IPS-18a (cell line): ENCODE results near the gene RASSF6.
"Not testable (repeated sequence)": the region's sequence is repeated elsewhere in the genome, so short reads cannot be mapped to it uniquely, and the experiment has no call there.

Experiments used
- H3K27ac ChIP-seq: one replicate; pipeline ENCODE4 v1.5.1; 2013; ENCODE audit warnings: low read length
- H3K27me3 ChIP-seq: one replicate; pipeline ENCODE4 v1.6.1; 2013; ENCODE audit warnings: mild to moderate bottlenecking, low read length; ENCODE audit not compliant: control insufficient read depth, insufficient read depth
- H3K36me3 ChIP-seq: one replicate; pipeline ENCODE4 v1.6.1; 2013; ENCODE audit warnings: low read depth, low read length; ENCODE audit not compliant: control insufficient read depth
- H3K4me1 ChIP-seq: one replicate; pipeline ENCODE4 v1.6.1; 2013; ENCODE audit warnings: low read depth, low read length; ENCODE audit not compliant: control insufficient read depth
- H3K4me3 ChIP-seq: one replicate; pipeline ENCODE4 v1.5.1; 2013; ENCODE audit warnings: low read length
- H3K9ac ChIP-seq: one replicate; pipeline ENCODE4 v1.6.1; 2013; ENCODE audit warnings: mild to moderate bottlenecking, low read length, moderate library complexity
- H3K9me3 ChIP-seq: one replicate; pipeline ENCODE4 v1.6.1; 2013; ENCODE audit warnings: low read depth, low read length; ENCODE audit not compliant: control insufficient read depth

The RASSF6 gene

DNA sequence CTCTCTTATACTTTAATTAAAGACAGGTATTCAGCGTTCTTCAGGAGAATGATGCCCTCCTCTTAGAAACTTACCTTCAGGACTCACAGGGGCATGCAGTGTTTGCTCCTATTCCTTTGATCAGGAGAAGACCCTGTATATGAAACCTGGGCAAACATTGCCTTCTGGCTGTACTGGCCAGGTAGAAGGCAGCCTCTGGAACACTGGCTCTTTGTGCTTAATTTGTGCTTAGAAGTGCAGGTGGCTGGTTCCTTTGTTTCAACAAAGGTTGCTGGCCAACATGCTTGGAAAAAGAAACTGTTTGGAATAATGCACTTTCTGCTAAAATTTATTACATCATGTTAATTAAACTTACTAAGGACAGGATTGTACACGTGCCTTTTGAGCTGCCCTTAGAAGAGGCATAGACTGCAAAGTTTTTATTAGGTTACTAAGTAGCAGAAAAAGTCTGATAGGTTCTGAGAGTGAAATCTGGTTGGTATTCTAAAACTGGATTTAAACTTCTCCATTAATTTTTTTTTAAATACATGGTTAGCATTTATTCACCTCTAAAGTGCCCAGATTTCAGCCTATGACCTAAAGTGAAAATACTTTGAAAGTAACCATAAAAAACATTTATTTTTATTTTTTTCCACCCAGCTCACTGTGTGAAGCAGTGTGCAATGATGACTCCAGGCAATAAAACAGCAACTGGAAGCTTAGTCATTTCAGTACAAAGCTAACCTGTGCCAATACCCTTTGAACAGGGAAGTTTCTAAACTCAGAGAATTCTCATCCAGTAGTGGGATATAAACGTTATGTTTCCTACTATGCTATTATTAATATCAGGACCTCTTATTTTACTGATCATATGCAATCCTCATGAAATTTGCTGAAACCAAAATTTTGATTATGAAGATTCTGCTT is 11.3 kb downstream of the RASSF6 start:
- H3K9me3 ChIP-seq = no peaks in the 10 kb centered on the region
- H3K4me1 ChIP-seq = no peaks in the 10 kb centered on the region
- H3K4me3 ChIP-seq = no peak overlapping the region
- no peaks in the 10 kb centered on the region for H3K36me3 ChIP-seq
- no peak overlapping the region for H3K27ac ChIP-seq
- H3K27me3 ChIP-seq = no peaks in the 10 kb centered on the region
- no peak overlapping the region for H3K9ac ChIP-seq

DNA sequence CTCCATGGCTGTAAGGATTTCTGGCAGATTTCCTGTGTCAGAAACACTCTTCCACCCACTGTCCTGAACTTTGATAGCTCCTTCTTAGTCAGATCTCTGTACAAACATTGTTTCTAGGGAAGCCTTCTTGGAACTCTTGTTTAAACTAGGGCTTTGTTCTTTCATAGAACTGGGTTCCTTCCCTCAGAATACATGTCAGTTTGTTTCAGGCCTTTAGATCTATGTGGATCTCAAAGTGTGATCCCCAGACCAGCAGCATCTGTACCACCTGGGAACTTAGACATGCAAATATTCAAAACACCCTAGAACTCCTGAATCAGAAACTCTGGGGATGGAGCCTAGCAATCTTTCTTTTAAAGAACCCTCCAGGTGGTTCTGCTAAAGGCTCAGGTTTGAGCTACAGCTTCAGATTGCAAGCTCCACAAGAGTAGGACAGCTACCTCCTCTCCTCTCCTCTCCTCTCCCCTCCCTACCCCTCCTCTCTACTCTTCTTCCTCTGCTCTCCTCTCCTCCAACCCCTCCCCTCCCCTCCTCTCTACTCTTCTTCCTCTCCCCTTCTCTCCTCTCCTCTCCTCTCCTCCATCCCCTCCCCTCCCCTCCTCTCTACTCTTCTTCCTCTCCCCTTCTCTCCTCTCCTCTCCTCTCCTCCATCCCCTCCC is 12.7 kb downstream of the RASSF6 start:
- no peak overlapping the region for H3K27ac ChIP-seq
- no peaks in the 10 kb centered on the region for H3K9me3 ChIP-seq
- H3K4me3 ChIP-seq = no peak overlapping the region
- H3K4me1 ChIP-seq = no peaks in the 10 kb centered on the region
- no peaks in the 10 kb centered on the region for H3K27me3 ChIP-seq
- H3K9ac ChIP-seq = no peak overlapping the region
- no peaks in the 10 kb centered on the region for H3K36me3 ChIP-seq

DNA sequence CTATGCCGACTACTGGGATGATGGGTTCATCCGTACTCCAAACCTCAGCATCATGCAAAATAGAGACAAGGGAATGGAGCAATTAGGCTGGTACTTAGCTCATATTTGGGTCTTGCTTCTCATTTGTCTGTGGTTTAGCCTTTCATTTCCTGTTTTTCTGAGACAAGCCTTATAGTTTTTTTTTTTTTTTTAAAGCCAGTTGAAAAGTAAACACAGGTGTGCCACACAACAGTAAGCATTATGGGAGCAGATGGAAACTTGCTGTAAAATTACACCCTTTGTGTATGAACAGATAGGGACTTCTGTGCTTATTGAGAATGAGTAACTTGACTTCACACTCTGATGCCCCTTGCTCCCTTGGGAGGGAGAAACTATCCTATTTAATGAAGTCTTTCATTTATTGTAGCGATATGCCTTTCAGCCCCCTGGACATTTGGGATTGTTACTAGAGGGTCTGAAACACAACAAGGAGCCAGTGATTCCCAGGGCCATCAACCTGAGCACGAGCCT is 13.7 kb downstream of the RASSF6 start:
- Histone ChIP-seq H3K36me3 (no peaks in the 10 kb centered on the region), H3K27ac (no peak overlapping the region), H3K4me3 (no peak overlapping the region)

DNA sequence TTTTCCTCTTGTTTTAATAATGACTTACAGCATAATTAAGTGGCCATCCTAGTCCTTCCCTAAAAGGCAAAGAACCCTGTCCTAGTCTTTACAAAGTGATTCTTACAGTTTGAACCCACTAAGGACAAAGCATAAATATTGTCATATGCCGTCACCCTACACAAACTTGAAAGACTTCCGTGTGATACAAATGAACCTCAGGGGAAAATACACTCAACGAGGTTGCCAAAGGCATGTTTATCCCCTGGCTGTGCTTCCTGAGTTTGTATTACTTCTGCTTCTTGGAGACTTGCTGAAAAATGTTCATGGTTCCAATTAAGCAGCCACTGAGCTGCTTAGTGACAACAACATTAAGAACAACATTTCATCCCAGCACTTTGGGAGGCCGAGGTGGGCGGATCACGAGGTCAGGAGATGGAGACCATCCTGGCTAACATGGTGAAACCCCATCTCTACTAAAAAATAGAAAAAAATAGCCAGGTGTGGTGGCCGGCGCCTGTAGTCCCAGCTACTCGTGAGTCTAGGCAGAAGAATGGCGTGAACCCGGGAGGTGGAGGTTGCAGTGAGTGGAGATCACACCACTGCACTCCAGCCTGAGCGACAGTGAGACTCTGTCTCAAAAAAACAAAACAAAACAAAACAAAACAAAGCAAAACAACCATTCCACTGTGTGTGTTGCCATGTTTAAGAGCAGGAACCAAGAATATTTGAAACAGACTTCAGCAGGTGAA is 16.2 kb downstream of the RASSF6 start:
- Histone ChIP-seq H3K4me1 (peaks cover 10% of the 10 kb centered on the region), H3K9ac (no peak overlapping the region), H3K36me3 (no peaks in the 10 kb centered on the region), H3K9me3 (no peaks in the 10 kb centered on the region), H3K4me3 (no peak overlapping the region), H3K27ac (no peak overlapping the region), H3K27me3 (no peaks in the 10 kb centered on the region)

More for the DNA sequence above, 13.7 kb downstream of the RASSF6 start:
- Histone ChIP-seq H3K9me3 (no peaks in the 10 kb centered on the region), H3K9ac (no peak overlapping the region), H3K27me3 (no peaks in the 10 kb centered on the region), H3K4me1 (no peaks in the 10 kb centered on the region)

DNA sequence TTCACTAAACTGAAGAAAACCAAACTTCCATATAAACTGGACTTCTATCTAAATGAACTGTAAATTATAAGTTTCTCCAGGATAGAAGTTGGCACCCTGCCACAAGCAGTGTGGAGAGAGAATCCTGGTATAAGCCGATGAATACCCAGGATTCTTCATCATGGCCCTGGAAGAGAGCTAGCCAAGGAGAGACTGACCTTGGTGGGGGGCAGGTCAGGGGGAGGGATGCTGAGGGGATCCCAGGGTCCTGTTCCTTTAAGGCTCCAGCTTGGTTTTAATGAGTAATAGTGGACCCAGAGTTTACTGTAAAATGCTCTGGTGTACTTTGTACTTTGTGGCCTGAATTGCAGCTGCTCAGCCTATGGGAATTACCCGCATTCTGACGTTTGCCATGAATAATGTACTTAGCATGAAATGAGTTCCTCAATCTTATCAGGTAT is 16.9 kb downstream of the RASSF6 start:
- no peaks in the 10 kb centered on the region for H3K9me3 ChIP-seq
- peaks cover 12% of the 10 kb centered on the region for H3K4me1 ChIP-seq
- H3K4me3 ChIP-seq = no peak overlapping the region
- H3K27ac ChIP-seq = no peak overlapping the region
- H3K9ac ChIP-seq = no peak overlapping the region
- no peaks in the 10 kb centered on the region for H3K36me3 ChIP-seq
- H3K27me3 ChIP-seq = no peaks in the 10 kb centered on the region

DNA sequence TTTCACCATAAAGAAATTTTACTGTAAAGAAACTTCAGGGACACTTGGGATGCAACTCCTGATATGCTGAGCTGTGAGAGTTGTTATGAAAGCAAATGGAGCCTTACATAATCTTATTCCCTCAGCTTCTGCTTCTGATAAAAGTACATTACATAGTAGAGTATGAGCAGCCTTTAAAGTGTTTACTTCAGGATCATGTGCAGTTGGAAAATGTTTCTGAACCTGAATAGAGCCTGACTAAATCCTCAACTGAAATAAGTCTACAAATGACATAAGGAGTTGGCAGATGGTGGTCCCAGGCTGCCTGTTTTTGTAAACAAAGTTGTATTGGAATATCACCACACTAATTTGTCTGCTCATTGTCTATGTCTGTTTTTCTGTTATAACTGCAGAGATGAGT is 19.3 kb downstream of the RASSF6 start:
- no peaks in the 10 kb centered on the region for H3K36me3 ChIP-seq
- H3K27me3 ChIP-seq = no peaks in the 10 kb centered on the region
- no peaks in the 10 kb centered on the region for H3K9me3 ChIP-seq
- H3K27ac ChIP-seq = no peak overlapping the region
- no peak overlapping the region for H3K9ac ChIP-seq
- no peak overlapping the region for H3K4me3 ChIP-seq
- H3K4me1 ChIP-seq = peaks cover 12% of the 10 kb centered on the region

DNA sequence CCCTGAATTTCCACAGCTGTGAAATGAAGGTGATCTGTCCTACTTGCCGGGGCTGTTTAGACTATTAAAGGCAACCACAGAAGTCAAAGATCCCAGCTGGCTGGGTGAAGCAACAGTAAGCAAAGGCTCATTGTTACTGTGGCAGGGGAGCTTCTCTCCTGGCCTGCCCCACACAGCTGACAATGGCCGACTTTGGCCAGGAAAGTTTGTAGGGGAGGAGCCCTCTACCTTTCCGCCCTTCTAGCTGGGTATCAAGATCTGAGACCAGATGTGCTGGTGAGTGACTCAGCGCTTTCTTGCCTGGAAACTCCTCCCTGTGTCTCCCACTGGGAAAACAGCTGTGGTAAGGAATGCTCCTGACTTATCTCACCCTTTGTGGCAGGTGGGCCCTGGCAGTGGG is 21.1 kb downstream of the RASSF6 start:
- Histone ChIP-seq H3K27me3 (no peaks in the 10 kb centered on the region), H3K36me3 (no peaks in the 10 kb centered on the region), H3K4me1 (peaks cover 12% of the 10 kb centered on the region), H3K4me3 (no peak overlapping the region), H3K9ac (no peak overlapping the region), H3K9me3 (no peaks in the 10 kb centered on the region), H3K27ac (peak overlapping the region; percentile 18)

DNA sequence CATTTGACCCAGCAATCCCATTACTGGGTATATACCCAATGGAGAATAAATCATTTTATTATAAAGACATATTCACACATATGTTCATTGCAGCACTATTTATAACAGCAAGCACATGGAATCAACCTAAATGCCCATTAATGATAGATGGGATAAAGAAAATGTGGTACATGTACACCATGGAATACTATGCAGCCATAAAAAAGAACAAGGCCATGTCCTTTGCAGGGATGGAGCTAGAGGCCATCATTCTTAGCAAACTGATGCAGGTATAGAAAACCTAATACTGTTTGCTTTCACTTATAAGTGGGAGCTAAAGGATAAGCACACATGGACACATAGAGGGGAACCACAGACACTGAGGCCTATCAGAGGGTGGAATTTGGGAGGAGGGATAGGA is 22.6 kb downstream of the RASSF6 start:
- Histone ChIP-seq H3K36me3 (no peaks in the 10 kb centered on the region), H3K9ac (no peak overlapping the region), H3K9me3 (no peaks in the 10 kb centered on the region), H3K4me1 (peaks cover 12% of the 10 kb centered on the region), H3K27ac (no peak overlapping the region), H3K4me3 (no peak overlapping the region), H3K27me3 (no peaks in the 10 kb centered on the region)

DNA sequence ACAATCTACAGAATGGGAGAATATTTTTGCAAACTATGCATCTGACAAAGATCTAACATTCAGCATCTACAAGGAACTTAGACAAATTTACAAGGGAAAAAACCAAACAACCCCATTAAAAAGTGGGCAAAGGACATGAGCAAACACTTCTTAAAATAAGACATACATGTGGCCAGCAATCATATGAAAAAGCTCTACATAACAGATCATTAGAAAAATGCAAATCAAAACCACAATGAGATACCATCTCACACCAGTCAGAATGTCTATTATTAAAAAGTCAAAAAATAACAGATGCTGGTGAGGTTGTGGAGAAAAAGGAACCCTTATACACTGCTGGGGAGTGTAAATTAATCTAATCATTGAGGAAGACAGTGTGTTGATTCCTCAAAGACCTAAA is 23.1 kb downstream of the RASSF6 start:
- not testable (repeated sequence) for H3K27me3 ChIP-seq, H3K36me3 ChIP-seq, H3K4me3 ChIP-seq, H3K9me3 ChIP-seq, H3K9ac ChIP-seq, H3K27ac ChIP-seq
- peaks cover 12% of the 10 kb centered on the region for H3K4me1 ChIP-seq

DNA sequence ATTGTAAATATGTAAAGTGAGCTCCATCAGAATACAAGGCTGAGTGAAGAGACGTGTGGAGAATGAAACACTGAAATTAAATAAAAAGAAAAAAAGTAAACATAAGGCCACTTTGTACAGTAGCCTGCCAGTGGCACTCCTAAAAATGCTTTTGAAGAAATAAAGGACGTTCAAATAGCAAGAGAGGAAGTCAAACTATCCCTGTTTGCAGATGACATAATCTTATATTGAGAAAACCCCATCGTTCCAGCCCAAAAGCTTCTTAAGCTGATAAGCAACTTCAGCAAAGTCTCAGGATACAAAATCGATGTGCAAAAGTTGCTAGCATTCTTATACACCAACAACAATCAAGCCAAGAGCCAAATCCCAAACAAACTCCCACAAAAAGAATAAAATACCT is 24.2 kb downstream of the RASSF6 start:
- no peaks in the 10 kb centered on the region for H3K27me3 ChIP-seq
- no peaks in the 10 kb centered on the region for H3K36me3 ChIP-seq
- peaks cover 12% of the 10 kb centered on the region for H3K4me1 ChIP-seq
- no peaks in the 10 kb centered on the region for H3K9me3 ChIP-seq
- no peak overlapping the region for H3K4me3 ChIP-seq
- no peak overlapping the region for H3K27ac ChIP-seq
- no peak overlapping the region for H3K9ac ChIP-seq

DNA sequence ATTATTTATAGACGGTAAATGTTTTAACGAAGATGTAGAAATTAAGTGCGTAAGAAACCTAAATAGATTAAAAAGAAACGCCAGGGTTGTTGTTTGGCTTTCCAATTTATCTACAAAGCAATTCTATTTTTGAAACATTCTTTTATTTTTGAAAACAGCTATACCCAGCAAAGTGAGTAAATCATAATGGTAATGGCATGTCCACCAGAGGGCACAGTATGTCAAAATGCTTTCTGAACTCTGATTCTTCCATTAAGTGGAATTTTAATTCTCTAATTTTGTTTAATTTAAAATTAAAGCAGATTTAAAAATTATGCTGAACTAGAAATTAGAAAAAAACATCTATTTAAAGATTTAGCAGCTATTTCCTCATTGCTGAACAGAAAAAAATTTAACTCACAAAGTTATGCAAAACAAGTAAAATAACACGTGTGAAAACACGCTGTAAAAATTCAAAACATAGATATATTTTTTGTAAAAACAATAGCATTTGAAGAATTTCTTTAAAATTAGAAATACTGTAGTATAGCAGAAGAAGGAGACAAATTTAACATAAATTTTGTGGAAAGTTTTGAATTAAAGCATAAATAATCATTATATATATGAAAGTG is 26.5 kb downstream of the RASSF6 start:
- Histone ChIP-seq H3K27me3 (no peaks in the 10 kb centered on the region), H3K4me1 (no peaks in the 10 kb centered on the region), H3K9ac (no peak overlapping the region), H3K27ac (no peak overlapping the region), H3K4me3 (no peak overlapping the region), H3K9me3 (no peaks in the 10 kb centered on the region), H3K36me3 (no peaks in the 10 kb centered on the region)
